CD4-positive, alpha-beta T cell treated with Interleukin-1 beta for 1 hour (primary cell): ENCODE measurements around the gene PPARG.
"Not testable (repeated sequence)": the region's sequence is repeated elsewhere in the genome, so short reads cannot be mapped to it uniquely, and the experiment has no call there.

Source experiments
- DNase-seq, 2 donors: peaks; one replicate each; pipeline ENCODE4 v3.0.0-alpha.2; 2020 to 2022

PPARG gene

GRCh38 chr3:12444582-12445471 lies 156.0 kb downstream of the PPARG start:
- no peak for DNase-seq

GRCh38 chr3:12445523-12446240 lies 156.8 kb downstream of the PPARG start:
- DNase-seq: no peak

- DNase-seq: no peak
Measured at GRCh38 chr3:12446298-12446697, 157.4 kb downstream of the PPARG start.

GRCh38 chr3:12447075-12447474 lies 158.2 kb downstream of the PPARG start:
- no peak for DNase-seq

- DNase-seq: not testable (repeated sequence)
Measured at GRCh38 chr3:12448404-12449202, 159.7 kb downstream of the PPARG start.

- DNase-seq: no peak
Measured at GRCh38 chr3:12449889-12450682, 161.2 kb downstream of the PPARG start.

- DNase-seq: no peak
Measured at GRCh38 chr3:12451481-12451880, 162.6 kb downstream of the PPARG start.

- DNase-seq: no peak
Measured at GRCh38 chr3:12451960-12452359, 163.1 kb downstream of the PPARG start.

GRCh38 chr3:12452361-12453330 lies 163.8 kb downstream of the PPARG start:
- DNase-seq: no peak

GRCh38 chr3:12454076-12454815 lies 165.4 kb downstream of the PPARG start:
- DNase-seq: no peak

- no peak for DNase-seq
Measured at GRCh38 chr3:12454816-12455121, 165.9 kb downstream of the PPARG start.

GRCh38 chr3:12455740-12456139 lies 166.9 kb downstream of the PPARG start:
- DNase-seq: no peak

GRCh38 chr3:12456441-12456840 lies 167.6 kb downstream of the PPARG start:
- DNase-seq: no peak

GRCh38 chr3:12457380-12457779 lies 168.5 kb downstream of the PPARG start:
- not testable (repeated sequence) for DNase-seq

- peak in 1 of 2 donors; percentile 63 for DNase-seq
Measured at GRCh38 chr3:12458901-12459300, 170.0 kb downstream of the PPARG start.

GRCh38 chr3:12460127-12460526 lies 171.3 kb downstream of the PPARG start:
- no peak for DNase-seq

- DNase-seq: no peak
Measured at GRCh38 chr3:12461097-12461649, 172.3 kb downstream of the PPARG start.

- DNase-seq: peak in 1 of 2 donors; percentile 38
Measured at GRCh38 chr3:12462159-12462947, 173.5 kb downstream of the PPARG start.

GRCh38 chr3:12463686-12464085 lies 174.8 kb downstream of the PPARG start:
- no peak for DNase-seq
